B cell (primary cell): ENCODE measurements around the gene TMED9. TPM values are rescaled to one million over a fixed set of nuclear protein-coding genes. Genes with fewer than 3 reads are reported as not detected.

ENCODE experiments used
- ATAC-seq: fragments of 200-7000 bp; cut with Tn5 transposase; one replicate; pipeline ENCODE4 v1.10.0; 2021; ENCODE audit warnings: low read depth, mild to moderate bottlenecking, moderate number of reproducible peaks, moderate library complexity
- CTCF ChIA-PET: fragments of 350-600 bp; sonication (Branson Sonifier 250); formaldehyde crosslinking; loops from one replicate; lab custom pipeline; 2021; ENCODE audit warnings: antibody characterized with exemption, inconsistent platforms; lab: Charles Lee
- POLR2A ChIA-PET: fragments of 350-600 bp; sonication (Branson Sonifier 250); formaldehyde crosslinking; loops from one replicate; lab custom pipeline; 2021; ENCODE audit warnings: antibody characterized with exemption; lab: Charles Lee
- DNase-seq: peaks from one replicate; pipeline ENCODE4 v3.0.0; 2013
- H2AFZ ChIP-seq: 2 replicates; pipeline ENCODE4 v1.6.1; 2012; ENCODE audit warnings: mild to moderate bottlenecking, low read depth, low read length; ENCODE audit not compliant: insufficient read depth, poor library complexity, severe bottlenecking
- H3K27ac ChIP-seq, 2 donors: 1 replicate in 1 of 2; 2 replicates in 1 of 2; pipeline ENCODE4 v1.5.1; 2012 to 2013; ENCODE audit warnings: low read length in 2 of 2, mild to moderate bottlenecking in 2 of 2, moderate library complexity in 1 of 2
- H3K27me3 ChIP-seq, 4 experiments: fragments of 200-600 bp in 1 of 4; sonication (generic) in 1 of 4; replicated peaks in 1 of 4; 1 replicate in 2 of 4; 2 replicates in 2 of 4; pipeline versions ENCODE4 v1.6.1 to v1.7.0; 2013 to 2016; ENCODE audit warnings: low read length in 3 of 4, mild to moderate bottlenecking in 2 of 4, mixed read lengths in 1 of 4, moderate library complexity in 1 of 4; ENCODE audit not compliant: insufficient read depth in 4 of 4, control insufficient read depth in 3 of 4; ENCODE audit errors: control extremely low read depth in 1 of 4
- H3K36me3 ChIP-seq, 2 experiments: replicated peaks in 1 of 2; 1 replicate in 1 of 2; 2 replicates in 1 of 2; pipeline versions ENCODE4 v1.6.1 to v1.7.1; 2013; ENCODE audit warnings: low read length in 1 of 2; ENCODE audit not compliant: insufficient read depth in 2 of 2, control insufficient read depth in 1 of 2; ENCODE audit errors: control extremely low read depth in 1 of 2, extremely low read depth in 1 of 2
- H3K4me1 ChIP-seq, 2 donors: fragments of 200-600 bp in 1 of 2; sonication (generic) in 1 of 2; 1 replicate in 1 of 2; 2 replicates in 1 of 2; pipeline versions ENCODE4 v1.5.1 to v1.6.1; 2013 to 2017; ENCODE audit warnings: low read length in 2 of 2; ENCODE audit not compliant: control insufficient read depth in 2 of 2, insufficient read depth in 2 of 2
- H3K4me2 ChIP-seq: replicated peaks from 2 replicates; pipeline ENCODE3; 2012; ENCODE audit warnings: mild to moderate bottlenecking, low read depth, low read length; ENCODE audit not compliant: poor library complexity, severe bottlenecking
- H3K4me3 ChIP-seq, 5 experiments: fragments of 200-600 bp in 1 of 5; sonication (generic) in 1 of 5; 1 replicate in 3 of 5; 2 replicates in 2 of 5; pipeline versions ENCODE4 v1.5.1 to v1.7.0; 2011 to 2016; ENCODE audit warnings: low read length in 4 of 5, mild to moderate bottlenecking in 4 of 5, low read depth in 2 of 5, control low read depth in 1 of 5, moderate library complexity in 1 of 5; ENCODE audit not compliant: insufficient read depth in 1 of 5; ENCODE audit errors: control extremely low read depth in 1 of 5, extremely low read depth in 1 of 5
- H3K79me2 ChIP-seq: fragments of 200-600 bp; sonication (generic); one replicate; pipeline ENCODE4 v1.6.0; 2016; ENCODE audit warnings: low read length; ENCODE audit not compliant: control insufficient read depth, insufficient read depth
- H3K9ac ChIP-seq: fragments of 200-600 bp; sonication (generic); 2 replicates; pipeline ENCODE4 v1.6.1; 2017; ENCODE audit warnings: mild to moderate bottlenecking, low read length, moderate library complexity
- H3K9me3 ChIP-seq, 3 donors: one replicate each; pipeline versions ENCODE4 v1.6.1 to v1.7.1; 2013; ENCODE audit warnings: low read length in 2 of 3; ENCODE audit not compliant: control insufficient read depth in 2 of 3, insufficient read depth in 1 of 3; ENCODE audit errors: control extremely low read depth in 1 of 3
- H4K20me1 ChIP-seq: 2 replicates; pipeline ENCODE4 v1.6.0; 2012; ENCODE audit warnings: mild to moderate bottlenecking, low read length; ENCODE audit not compliant: insufficient read depth, control insufficient read depth, poor library complexity, severe bottlenecking
- H3K27ac Mint-ChIP-seq: one replicate; pipeline ENCODE4 v1.8.0; 2021; ENCODE audit warnings: mixed read lengths
- H3K27me3 Mint-ChIP-seq: one replicate; pipeline ENCODE4 v1.8.0; 2021; ENCODE audit warnings: mixed read lengths
- H3K4me1 Mint-ChIP-seq: one replicate; pipeline ENCODE4 v1.8.0; 2021; ENCODE audit warnings: mixed read lengths
- H3K4me3 Mint-ChIP-seq: one replicate; pipeline ENCODE4 v1.8.0; 2021; ENCODE audit warnings: mixed read lengths
- H3K9me3 Mint-ChIP-seq: one replicate; pipeline ENCODE4 v1.8.0; 2022; ENCODE audit warnings: mixed read lengths; ENCODE audit not compliant: insufficient read depth
- EZH2 ChIP-seq: IDR thresholded peaks from 2 replicates; pipeline ENCODE4 v1.6.1; 2012; ENCODE audit warnings: borderline replicate concordance, low read depth, mild to moderate bottlenecking, moderate library complexity, low read length; ENCODE audit not compliant: insufficient read depth, poor library complexity, severe bottlenecking
- WGBS: methylation state at CpG from one replicate; pipeline ENCODE4 v1.1.5; 2013; ENCODE audit warnings: missing lambda C conversion rate; ENCODE audit not compliant: insufficient coverage; 5-methylcytosine and 5-hydroxymethylcytosine counted together
- intact Hi-C: fragments of 100-400 bp; cut with micrococcal nuclease; formaldehyde crosslinking; loops from one replicate; pipeline ENCODE4 v1.10.0; 2022
- polyA plus RNA-seq: library from polyadenylated mRNA; depleted of rRNA; stranded (reverse); fragments of >200 nt; gene quantifications from 2 replicates; pipeline ENCODE4 v1.2.3, GENCODE V29; 2012
- total RNA-seq, 2 donors: library from RNA; stranded (reverse); fragments of 120-200 nt in 1 of 2; gene quantifications; 1 replicate in 1 of 2; 2 replicates in 1 of 2; pipeline versions ENCODE4 v1.2.3 to v1.2.4, GENCODE V29; 2013 to 2022
- TF ChIP-seq, protein P1 (sequence below): fragments of 200-600 bp; IDR thresholded peaks from one replicate; pipeline ENCODE4 v1.8.0; 2022; ENCODE audit warnings: antibody characterized with exemption, mild to moderate bottlenecking

Gene TMED9
- total and polyA plus RNA-seq, 2 donors (not counting 1 experiment from before 2014, with no cell fraction given), result 54.7 to 67.6 TPM

DNA sequence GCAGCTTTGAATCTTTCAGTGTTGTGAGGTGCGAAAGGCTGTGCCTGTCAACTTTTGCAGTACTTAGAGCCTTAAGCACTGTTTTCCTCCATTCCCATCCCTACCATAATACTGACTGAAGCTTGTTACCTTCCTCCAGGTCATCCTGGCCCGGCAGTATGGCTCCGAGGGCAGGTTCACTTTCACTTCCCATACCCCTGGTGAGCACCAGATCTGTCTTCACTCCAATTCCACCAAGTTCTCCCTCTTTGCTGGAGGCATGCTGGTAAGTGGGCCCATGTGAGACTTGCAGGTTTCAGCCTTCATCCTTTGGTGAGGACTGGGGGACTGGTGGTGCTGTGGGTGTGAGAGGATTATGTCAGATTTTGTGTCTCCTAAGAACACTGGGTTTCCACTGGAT, 1.5 kb downstream of the TMED9 start:
- Histone ChIP-seq H3K79me2 (peaks cover 20% of the 10 kb centered on the region), H3K4me3 (no peak overlapping the region), H4K20me1 (peaks cover 35% of the 10 kb centered on the region), H2AFZ (no peak overlapping the region), H3K9me3 (no peaks in the 10 kb centered on the region), H3K27ac (no peak overlapping the region), H3K9ac (no peak overlapping the region), H3K36me3 (peaks cover 23 to 31% of the 10 kb centered on the region in 2 experiments), H3K27me3 (no peaks in the 10 kb centered on the region), H3K4me1 (peaks cover 12 to 20% of the 10 kb centered on the region in 2 donors), H3K4me2 (peak overlapping the region; percentile 80)
- Mint-ChIP-seq H3K4me3 (peak overlapping the region; percentile 75), H3K27ac (peak overlapping the region; percentile 20), H3K9me3 (no peaks in the 10 kb centered on the region), H3K4me1 (peaks cover 25% of the 10 kb centered on the region), H3K27me3 (peaks cover 5% of the 10 kb centered on the region)
- intact Hi-C loops, result loop anchor here (2.0 kb wide), 2 partner anchors 83 to 241 kb away; no protein-coding TSS in a partner anchor
- TF ChIP-seq, protein P1, sequence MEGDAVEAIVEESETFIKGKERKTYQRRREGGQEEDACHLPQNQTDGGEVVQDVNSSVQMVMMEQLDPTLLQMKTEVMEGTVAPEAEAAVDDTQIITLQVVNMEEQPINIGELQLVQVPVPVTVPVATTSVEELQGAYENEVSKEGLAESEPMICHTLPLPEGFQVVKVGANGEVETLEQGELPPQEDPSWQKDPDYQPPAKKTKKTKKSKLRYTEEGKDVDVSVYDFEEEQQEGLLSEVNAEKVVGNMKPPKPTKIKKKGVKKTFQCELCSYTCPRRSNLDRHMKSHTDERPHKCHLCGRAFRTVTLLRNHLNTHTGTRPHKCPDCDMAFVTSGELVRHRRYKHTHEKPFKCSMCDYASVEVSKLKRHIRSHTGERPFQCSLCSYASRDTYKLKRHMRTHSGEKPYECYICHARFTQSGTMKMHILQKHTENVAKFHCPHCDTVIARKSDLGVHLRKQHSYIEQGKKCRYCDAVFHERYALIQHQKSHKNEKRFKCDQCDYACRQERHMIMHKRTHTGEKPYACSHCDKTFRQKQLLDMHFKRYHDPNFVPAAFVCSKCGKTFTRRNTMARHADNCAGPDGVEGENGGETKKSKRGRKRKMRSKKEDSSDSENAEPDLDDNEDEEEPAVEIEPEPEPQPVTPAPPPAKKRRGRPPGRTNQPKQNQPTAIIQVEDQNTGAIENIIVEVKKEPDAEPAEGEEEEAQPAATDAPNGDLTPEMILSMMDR, result no peak
- TF ChIP-seq EZH2, result no peak
- 100% methylated on average over 3 of the region's 3 CpGs for WGBS
- no peak for ATAC-seq
- ChIA-PET CTCF (no interaction called here), POLR2A (interaction anchor here (0.5 kb wide), 1 partner anchor 459 kb away, joined by 3 read pairs; no protein-coding TSS in a partner anchor)
- no peak for DNase-seq

GRCh38 chr5:177594071-177594470, 2.1 kb downstream of the TMED9 start:
- Histone ChIP-seq H3K27me3 (no peaks in the 10 kb centered on the region), H3K4me3 (no peak overlapping the region), H3K36me3 (peaks cover 23 to 31% of the 10 kb centered on the region in 2 experiments), H3K4me2 (no peak overlapping the region), H4K20me1 (peaks cover 35% of the 10 kb centered on the region), H2AFZ (no peak overlapping the region), H3K4me1 (peaks cover 15 to 26% of the 10 kb centered on the region in 2 donors), H3K9me3 (no peaks in the 10 kb centered on the region), H3K9ac (no peak overlapping the region), H3K79me2 (peaks cover 20% of the 10 kb centered on the region), H3K27ac (no peak overlapping the region)
- DNase-seq, result no peak
- Mint-ChIP-seq H3K27me3 (peaks cover 5% of the 10 kb centered on the region), H3K9me3 (no peaks in the 10 kb centered on the region), H3K27ac (no peak overlapping the region), H3K4me1 (peaks cover 31% of the 10 kb centered on the region), H3K4me3 (peak overlapping the region; percentile 2)
- TF ChIP-seq EZH2, result no peak
- TF ChIP-seq, protein P1, result no peak
- 95% methylated on average over 8 of the region's 8 CpGs for WGBS
- no peak for ATAC-seq
- ChIA-PET CTCF (no interaction called here), POLR2A (interaction anchor here (0.5 kb wide), 1 partner anchor 460 kb away, joined by 3 read pairs; no protein-coding TSS in a partner anchor)
- intact Hi-C loops, result no loop called here
